Measurements from ENCODE around the gene SMO. TPM values are rescaled to one million over a fixed set of nuclear protein-coding genes. Genes with fewer than 3 reads are reported as not detected.

SMO gene
- not detected in 2 replicates for total RNA-seq (2014; rRNA removed; shearing (Covaris generic))

- DNase-seq (ENCODE audit: low spot score): no peak
Observed at GRCh38 chr7:129188372-129188891, at the start of gene SMO. SMO (plus strand) TSS chr7:129188633; CDS start chr7:129189152, 519 bp downstream.

- no peak for DNase-seq (ENCODE audit: low spot score)
Observed at GRCh38 chr7:129143724-129144094, 44.7 kb upstream of the SMO start.

DNA sequence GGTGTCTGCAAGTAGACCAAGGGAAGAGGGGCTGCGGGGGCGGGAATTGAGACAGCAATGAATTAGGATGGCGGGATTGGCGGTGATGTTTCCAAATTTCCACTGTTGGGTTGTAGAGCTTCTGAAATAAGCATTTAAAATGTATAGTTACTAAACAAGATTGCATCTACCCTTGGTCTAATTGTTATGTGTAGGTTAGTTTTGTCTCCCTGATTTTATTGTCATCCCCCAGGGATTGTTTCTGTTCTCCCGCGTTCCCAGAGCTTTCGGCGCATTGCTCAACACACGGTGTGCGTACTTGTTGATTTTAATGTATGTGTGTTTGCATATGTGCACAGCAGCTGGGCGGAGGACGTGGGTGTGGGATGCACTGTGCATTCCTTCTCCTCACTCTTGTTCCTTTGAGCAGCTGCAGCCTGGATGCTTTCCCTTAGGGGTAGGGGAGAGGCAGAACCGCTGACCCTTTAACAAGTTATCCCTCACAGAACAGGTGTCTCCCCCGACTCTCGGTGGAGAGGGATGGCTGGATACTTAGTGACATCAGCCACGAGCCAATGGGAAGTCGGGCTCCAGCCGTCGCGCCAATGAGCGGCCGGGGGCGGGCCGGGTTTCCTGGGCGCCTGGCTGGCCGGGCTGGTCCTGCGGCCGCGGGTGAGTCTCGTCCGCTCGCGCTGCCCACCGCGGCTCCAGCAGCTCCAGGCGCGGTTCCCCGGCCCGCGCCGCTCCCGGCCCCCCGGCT lies 44.2 kb upstream of the SMO start, which contains the start of gene TSPAN33:
TSPAN33 (plus strand) TSS at position 613 of the 739 bp plus-strand sequence. CDS start 274 bp downstream, outside the sequence.
- peak; percentile 77 for DNase-seq (ENCODE audit: low spot score)

DNA sequence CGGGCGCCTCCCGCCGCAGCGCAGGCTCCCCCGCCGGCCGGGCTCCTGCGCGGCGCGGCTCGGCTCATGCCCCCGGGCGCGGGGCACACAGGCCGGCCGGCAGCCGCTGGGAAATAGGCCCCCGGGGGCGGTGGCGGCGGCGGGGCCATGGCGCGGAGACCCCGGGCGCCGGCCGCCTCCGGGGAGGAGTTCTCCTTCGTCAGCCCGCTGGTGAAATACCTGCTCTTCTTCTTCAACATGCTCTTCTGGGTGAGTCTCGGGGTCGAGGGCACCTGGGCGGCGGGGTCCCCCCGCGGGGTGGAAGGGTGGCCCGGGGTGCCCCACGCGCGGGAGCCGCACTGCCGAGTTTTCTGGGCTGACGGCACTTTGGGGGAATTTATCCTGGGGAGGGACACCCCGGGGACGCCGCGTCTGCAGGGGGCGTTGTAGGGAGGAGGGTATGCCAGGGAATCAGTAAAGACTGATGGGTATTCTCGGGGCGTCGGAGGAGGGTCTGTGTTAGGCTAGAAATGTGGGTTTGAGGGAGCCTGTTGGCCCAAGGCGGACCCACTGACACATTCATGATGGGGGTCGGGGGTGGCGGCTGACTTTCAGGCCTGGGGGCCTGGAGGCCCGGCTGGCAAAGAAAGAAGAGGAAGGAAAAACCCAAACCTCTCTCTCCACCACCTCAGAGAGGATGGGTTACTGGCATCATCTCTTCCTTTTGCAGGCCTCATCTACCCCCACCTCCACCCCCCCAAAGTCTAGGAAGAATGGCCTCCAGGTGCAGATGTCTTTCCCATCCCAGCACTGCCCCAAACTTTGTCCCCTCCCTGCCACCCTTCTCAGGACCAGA lies 43.4 kb upstream of the SMO start:
- DNase-seq (ENCODE audit: low spot score): no peak

DNA sequence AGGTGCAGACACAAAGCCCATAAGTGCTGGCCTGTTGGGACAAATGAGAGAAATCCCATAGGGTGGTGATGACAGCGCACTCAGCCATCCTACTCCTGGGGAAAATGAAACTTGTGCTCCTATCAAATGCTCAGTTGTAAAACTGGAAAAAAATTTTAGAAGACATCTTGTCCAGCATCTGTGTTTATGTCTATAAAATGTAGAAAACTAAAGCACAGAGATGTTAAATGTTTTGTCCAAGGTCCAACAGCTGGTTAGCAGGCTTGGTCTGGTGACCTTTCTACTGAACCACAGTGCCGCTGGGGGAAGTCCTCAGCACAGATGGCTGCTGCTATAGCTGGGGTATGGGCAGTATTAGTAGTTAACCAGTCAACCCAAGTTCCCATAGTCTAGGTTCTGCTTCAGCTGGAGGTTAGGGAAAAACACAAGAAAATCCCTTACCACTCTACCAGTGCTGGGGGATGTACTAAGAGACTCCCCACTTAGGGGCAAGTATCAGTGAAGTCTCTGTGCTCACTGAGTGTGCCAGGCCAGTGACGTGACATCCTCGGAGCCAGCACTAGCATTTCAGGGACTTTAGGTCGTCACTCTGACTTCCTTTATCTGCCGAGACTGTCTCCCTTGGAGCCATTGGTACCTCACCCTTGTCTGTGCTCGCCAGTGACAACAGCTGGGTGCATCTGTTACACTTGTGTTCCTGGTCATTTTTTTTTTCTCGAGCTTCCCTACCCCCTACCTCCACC lies 42.0 kb upstream of the SMO start:
- no peak for DNase-seq (ENCODE audit: low spot score)

DNA sequence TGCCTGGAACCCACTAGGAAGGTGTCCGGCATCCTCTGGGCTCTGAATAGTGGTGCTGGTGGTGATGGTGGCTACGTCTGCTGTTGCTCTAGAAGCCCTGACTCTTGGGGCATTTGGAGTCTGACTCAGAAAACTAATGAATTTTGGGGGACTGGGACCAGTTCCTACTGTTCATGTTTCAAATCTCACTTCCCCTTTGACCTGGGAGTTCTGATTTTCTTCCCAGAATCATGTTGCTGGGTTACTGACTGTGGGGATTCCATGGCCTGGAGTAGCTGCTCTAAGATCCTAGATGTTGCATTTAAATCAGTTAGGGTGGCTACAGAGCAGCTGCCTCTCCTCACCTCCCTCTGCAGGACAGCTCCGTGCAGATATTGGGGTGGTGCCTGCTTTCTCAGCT lies 40.7 kb upstream of the SMO start:
- no peak for DNase-seq (ENCODE audit: low spot score)

GRCh38 chr7:129149511-129149910 lies 38.9 kb upstream of the SMO start:
- DNase-seq (ENCODE audit: low spot score): no peak

DNA sequence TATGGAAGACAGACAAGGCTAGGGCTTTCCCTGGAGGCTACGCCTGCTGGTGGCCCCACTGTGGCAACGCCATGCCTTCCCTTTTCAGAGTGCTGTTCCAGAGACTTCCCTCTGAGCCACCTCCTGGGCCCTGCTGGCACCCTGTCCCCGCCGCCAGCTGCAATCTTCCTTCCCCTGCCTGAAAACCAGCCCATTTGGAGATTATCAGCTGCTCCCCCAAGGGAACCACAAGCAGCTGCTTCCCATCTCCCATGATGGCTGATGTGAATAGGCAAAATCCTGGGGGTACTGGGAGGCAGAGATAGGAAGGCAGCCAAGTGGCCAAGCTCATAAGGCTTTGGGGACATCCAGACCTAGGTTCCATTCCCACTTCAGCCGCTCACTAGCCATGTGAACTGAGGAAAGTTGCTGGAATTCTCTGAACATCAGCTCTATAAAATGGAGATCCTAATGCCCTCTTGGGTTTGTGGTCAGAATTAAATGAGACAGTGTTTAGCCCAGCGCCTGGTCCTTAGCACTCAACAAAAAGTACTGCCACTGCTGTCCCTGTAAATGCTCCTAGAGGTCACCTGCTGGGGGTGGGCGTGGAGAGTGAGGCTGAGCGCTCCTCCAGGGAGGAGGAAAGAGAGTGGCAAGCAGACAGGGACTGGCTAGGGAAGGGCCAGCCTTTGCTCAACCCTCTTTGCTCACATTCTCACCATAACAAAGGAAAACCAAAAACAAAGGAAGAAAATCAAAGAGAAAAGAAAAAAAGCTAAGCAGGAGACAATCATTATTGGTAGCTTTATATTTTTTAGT lies 38.0 kb upstream of the SMO start:
- no peak for DNase-seq (ENCODE audit: low spot score)

DNA sequence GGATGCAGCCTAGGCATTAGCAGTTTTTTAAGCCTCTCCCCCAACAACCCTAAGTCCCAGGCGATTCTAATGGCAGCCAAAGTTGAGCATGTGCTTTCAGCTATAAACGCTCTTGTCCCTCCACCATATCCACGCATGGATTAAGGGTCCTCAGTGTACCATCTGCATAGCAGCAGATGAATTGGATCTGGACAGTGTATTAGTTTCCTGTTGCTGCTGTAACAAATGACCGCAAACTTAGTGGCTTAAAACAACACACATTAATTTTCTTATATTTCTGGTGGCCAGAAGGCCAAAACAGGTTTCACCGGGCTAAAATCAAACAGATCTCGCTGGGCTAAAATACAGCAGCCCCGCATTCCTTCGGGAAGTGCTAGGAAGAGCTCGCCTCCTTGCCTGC lies 30.8 kb upstream of the SMO start:
- no peak for DNase-seq (ENCODE audit: low spot score)

GRCh38 chr7:129159539-129159938 lies 28.9 kb upstream of the SMO start:
- DNase-seq (ENCODE audit: low spot score): no peak

DNA sequence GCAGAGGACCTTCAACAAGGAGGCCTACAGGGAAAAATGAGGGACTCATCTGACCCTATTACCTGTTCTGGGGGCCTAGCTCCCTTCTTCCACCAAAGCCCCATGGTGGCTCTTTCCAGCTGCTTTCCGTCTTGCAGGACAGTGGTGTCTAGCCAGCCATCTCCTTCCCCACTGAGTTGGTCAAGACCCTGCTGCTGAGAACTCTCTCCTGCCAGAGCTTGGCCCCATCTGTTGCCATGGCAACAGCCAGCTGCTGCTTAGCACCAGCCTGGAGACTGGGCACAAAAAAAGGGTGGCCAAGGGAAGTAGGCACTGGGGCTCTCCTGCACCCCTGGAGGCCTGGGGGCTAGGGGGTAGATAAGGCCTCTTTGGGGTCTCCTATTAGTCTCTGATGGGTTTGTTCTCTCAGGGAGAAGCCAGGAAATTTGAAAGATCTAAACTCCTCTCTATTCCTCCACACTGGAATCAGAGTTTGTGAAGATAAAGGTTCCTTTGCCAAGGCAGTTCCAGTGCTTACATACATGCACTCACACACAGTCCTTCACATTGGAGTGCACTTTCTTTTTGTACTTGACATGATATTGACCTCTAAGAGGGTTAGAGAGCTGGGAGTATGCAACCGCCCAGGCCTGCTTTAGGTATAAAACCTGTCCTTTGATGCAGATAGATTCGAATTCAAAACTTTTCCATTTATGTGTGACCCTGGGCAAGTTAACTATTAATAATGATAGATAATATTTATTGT lies 28.1 kb upstream of the SMO start:
- DNase-seq (ENCODE audit: low spot score): no peak

DNA sequence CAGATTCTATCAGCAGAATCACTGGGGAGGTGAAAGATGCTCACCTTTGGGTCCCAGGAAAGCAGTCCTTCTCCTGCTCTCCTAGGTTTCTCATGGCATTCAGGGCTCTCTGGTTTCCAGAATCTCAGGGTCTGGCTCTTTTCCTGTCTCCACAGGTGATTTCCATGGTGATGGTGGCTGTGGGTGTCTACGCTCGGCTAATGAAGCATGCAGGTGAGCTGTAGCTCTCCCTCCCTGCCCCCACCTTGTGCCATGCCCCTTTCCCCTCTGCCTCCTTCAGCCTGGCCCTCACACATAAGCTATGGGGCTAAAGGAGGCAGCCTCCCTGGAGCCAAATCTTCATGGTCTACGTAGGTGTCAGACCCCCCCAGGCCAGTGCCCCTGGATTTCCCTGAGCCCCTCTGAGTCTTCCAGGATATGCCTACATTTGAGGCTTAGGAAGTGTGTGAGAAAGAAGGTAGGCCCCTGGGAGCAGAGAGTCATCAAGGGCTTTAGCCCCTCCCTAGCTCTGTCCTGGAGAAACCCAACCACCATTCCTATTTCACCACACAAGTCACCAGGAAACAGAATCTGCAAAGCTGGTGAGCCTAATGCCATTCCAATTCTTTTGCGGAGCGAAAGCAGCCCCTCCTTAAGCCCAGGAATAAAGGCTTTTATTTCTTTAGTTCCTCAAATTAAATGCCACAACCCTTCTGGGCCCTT lies 26.8 kb upstream of the SMO start:
- DNase-seq (ENCODE audit: low spot score): no peak

GRCh38 chr7:129162732-129163131 lies 25.7 kb upstream of the SMO start:
- no peak for DNase-seq (ENCODE audit: low spot score)

- DNase-seq (ENCODE audit: low spot score): peak; percentile 67
Observed at GRCh38 chr7:129163875-129164544, 24.4 kb upstream of the SMO start.

GRCh38 chr7:129166745-129167144 lies 21.7 kb upstream of the SMO start:
- no peak for DNase-seq (ENCODE audit: low spot score)

DNA sequence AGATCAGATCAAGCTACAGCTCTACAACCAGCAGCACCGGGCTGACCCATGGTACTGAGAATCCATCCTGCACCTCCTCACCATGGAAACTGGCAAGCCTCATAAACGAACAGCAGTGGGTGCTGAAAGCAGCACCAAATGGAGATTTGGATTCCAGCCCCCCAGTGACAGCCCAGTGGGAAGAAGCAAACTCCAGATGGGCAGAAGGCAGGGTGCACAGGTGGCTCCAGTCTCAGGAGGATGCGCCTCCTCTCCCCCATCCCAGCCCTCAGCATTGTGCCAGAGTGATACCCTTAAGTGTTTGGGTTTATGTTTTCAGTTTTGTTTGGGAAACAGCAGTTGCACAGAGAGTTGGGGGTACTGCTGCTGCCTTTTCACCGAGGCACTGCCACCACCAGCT lies 20.6 kb upstream of the SMO start:
- no peak for DNase-seq (ENCODE audit: low spot score)

DNA sequence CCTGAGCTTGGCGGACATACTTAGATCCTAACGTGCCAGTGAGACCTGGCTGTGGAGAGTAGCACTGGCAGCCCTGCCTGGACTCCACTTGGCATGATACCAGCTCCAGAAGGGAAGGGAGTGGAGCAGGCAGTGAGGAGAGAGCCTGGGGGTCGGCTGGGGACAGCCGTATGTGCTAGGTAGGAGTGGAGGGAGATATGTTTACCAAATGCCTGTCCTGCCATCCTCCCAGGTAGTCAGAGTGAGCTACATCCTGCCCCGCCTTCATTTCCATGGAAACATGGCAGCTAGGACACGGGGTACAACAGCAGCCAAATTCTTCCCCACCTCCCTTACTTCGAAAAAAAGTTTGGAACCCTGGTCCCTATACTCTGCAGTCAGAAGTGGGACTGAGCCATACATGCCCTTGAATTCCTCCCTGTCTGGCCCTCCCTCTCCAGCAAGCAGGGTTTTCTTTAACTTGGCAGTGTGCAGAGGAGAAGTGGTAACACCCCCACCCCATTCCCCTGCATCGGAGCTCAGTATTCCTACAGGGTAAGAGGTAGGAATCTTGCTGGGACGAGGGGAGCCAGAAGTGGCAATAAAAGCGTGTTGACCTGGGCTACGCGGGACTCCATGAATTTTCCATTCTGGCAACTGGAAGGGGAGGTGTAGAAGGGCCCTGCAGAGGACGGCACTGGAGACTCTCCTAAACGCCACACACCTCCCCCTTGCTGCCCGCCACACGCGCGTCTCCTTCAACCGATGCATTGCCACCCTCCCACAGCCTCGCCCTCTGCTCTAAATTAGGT lies 20.0 kb upstream of the SMO start:
- no peak for DNase-seq (ENCODE audit: low spot score)

DNA sequence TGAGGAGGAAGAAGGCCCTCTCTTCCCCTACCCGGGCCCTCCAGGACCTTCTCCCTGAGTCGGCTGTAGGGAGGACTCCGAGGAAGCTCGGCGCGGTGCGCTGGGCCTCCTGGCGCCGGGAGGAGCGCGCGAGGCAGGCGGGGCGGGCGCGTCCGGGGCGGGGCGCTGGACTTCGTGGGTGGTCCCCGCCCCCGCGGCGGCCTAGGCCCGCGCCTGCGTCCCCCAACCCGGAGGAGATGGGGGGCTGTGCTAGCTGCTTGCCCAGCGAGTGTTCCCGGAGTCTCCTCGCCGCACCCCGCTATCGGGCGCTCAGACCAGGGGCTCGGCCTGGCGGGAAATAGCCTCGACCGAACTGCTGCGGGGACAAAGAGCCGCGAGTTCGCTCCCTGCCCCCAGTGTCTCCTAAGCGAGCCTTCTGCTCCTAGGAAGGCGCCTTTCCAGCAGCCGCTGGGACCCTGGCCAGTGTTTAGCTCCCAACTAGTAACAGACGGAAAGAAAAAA lies 19.2 kb upstream of the SMO start:
- DNase-seq (ENCODE audit: low spot score): no peak

All from HT-29 (cell line).